ENCODE results near the gene SLFNL1.

SLFNL1 gene

GRCh38 chr1:41003640-41004220 lies 17.8 kb downstream of the SLFNL1 start:
- Mint-ChIP-seq H3K27me3 (ENCODE audit: low read depth) (no peaks in the 10 kb centered on the region), H3K27ac (peak overlapping the region; percentile 18 to 72 (median 29)), H3K36me3 (ENCODE audit: low read depth) (peaks cover 79% of the 10 kb centered on the region), H3K4me1 (peaks cover 22% of the 10 kb centered on the region), H3K9me3 (no peaks in the 10 kb centered on the region), H3K4me3 (no peak overlapping the region)
- TF ChIP-seq CTCF (IDR thresholded peaks at IDR 0.05; ENCODE audit: unreplicated experiment in 3 of 3): peak; percentile 32 to 41 (median 35)

- TF ChIP-seq CTCF (IDR thresholded peaks at IDR 0.05; ENCODE audit: unreplicated experiment in 3 of 3): no peak
- H3K4me3 Mint-ChIP-seq: no peak overlapping the region
- H3K27ac Mint-ChIP-seq: peak overlapping the region; percentile 18 to 72 (median 29)
- H3K36me3 Mint-ChIP-seq (ENCODE audit: low read depth): peaks cover 78% of the 10 kb centered on the region
- peaks cover 22% of the 10 kb centered on the region for H3K4me1 Mint-ChIP-seq
- H3K9me3 Mint-ChIP-seq: no peaks in the 10 kb centered on the region
- H3K27me3 Mint-ChIP-seq (ENCODE audit: low read depth): no peaks in the 10 kb centered on the region
Observed at GRCh38 chr1:41003127-41003639, 18.3 kb downstream of the SLFNL1 start.

- Mint-ChIP-seq H3K4me1 (peaks cover 19% of the 10 kb centered on the region), H3K9me3 (no peaks in the 10 kb centered on the region), H3K27ac (no peak overlapping the region), H3K27me3 (ENCODE audit: low read depth) (no peaks in the 10 kb centered on the region), H3K4me3 (no peak overlapping the region), H3K36me3 (ENCODE audit: low read depth) (peaks cover 75% of the 10 kb centered on the region)
- TF ChIP-seq CTCF (IDR thresholded peaks at IDR 0.05; ENCODE audit: unreplicated experiment in 3 of 3): no peak
Observed at GRCh38 chr1:40998668-40999067, 22.9 kb downstream of the SLFNL1 start.

- Mint-ChIP-seq H3K9me3 (no peaks in the 10 kb centered on the region), H3K27me3 (ENCODE audit: low read depth) (no peaks in the 10 kb centered on the region), H3K27ac (no peak overlapping the region), H3K36me3 (ENCODE audit: low read depth) (peaks cover 69% of the 10 kb centered on the region), H3K4me3 (no peak overlapping the region), H3K4me1 (peaks cover 4% of the 10 kb centered on the region)
- no peak for TF ChIP-seq CTCF (IDR thresholded peaks at IDR 0.05; ENCODE audit: unreplicated experiment in 3 of 3)
Observed at GRCh38 chr1:40997096-40997495, 24.4 kb downstream of the SLFNL1 start.

GRCh38 chr1:40989066-40989465 lies 32.5 kb downstream of the SLFNL1 start:
- H3K9me3 Mint-ChIP-seq: no peaks in the 10 kb centered on the region
- H3K36me3 Mint-ChIP-seq (ENCODE audit: low read depth): peaks cover 74% of the 10 kb centered on the region
- peak overlapping the region in 1 of 3 experiments; percentile 15 for H3K27ac Mint-ChIP-seq
- TF ChIP-seq CTCF (IDR thresholded peaks at IDR 0.05; ENCODE audit: unreplicated experiment in 3 of 3): no peak
- H3K4me3 Mint-ChIP-seq: no peak overlapping the region
- H3K27me3 Mint-ChIP-seq (ENCODE audit: low read depth): no peaks in the 10 kb centered on the region
- peaks cover 29% of the 10 kb centered on the region for H3K4me1 Mint-ChIP-seq

- Mint-ChIP-seq H3K4me3 (no peak overlapping the region), H3K27ac (peak overlapping the region in 2 of 3 experiments; percentile 11 to 15)
- TF ChIP-seq CTCF (IDR thresholded peaks at IDR 0.05; ENCODE audit: unreplicated experiment in 3 of 3): no peak
Observed at GRCh38 chr1:40988280-40988679, 33.2 kb downstream of the SLFNL1 start.

More at GRCh38 chr1:40988280-40988679, 33.2 kb downstream of the SLFNL1 start:
- Mint-ChIP-seq H3K9me3 (no peaks in the 10 kb centered on the region), H3K36me3 (ENCODE audit: low read depth) (peaks cover 70% of the 10 kb centered on the region), H3K4me1 (peaks cover 34% of the 10 kb centered on the region), H3K27me3 (ENCODE audit: low read depth) (no peaks in the 10 kb centered on the region)
